HG03108 (cell line): Measurements from ENCODE around the gene CAST.
"Not testable (repeated sequence)": the region's sequence is repeated elsewhere in the genome, so short reads cannot be mapped to it uniquely, and the experiment has no call there.

Experiments used
- ATAC-seq: cut with Tn5 transposase; IDR thresholded peaks from one replicate; pipeline ENCODE4 v1.9.1; 2021; ENCODE audit warnings: moderate library complexity; ENCODE audit not compliant: unreplicated experiment

CAST gene

GRCh38 chr5:96775689-96776088 is 113.5 kb downstream of the CAST start:
- ATAC-seq: no peak

GRCh38 chr5:96776621-96777020 is 114.4 kb downstream of the CAST start:
- ATAC-seq: no peak

GRCh38 chr5:96778409-96778808 is 116.2 kb downstream of the CAST start:
- no peak for ATAC-seq

GRCh38 chr5:96780626-96781025 is 118.5 kb downstream of the CAST start:
- ATAC-seq: no peak

- ATAC-seq: no peak
Measured at GRCh38 chr5:96781031-96781971, 119.1 kb downstream of the CAST start.

- ATAC-seq: no peak
Measured at GRCh38 chr5:96783326-96783725, 121.2 kb downstream of the CAST start.

GRCh38 chr5:96785326-96786109 is 123.3 kb downstream of the CAST start:
- ATAC-seq: no peak

GRCh38 chr5:96788112-96788749 is 126.1 kb downstream of the CAST start:
- ATAC-seq: no peak

- ATAC-seq: no peak
Measured at GRCh38 chr5:96789794-96790330, 127.7 kb downstream of the CAST start.

- no peak for ATAC-seq
Measured at GRCh38 chr5:96790961-96791504, 128.9 kb downstream of the CAST start.

- ATAC-seq: no peak
Measured at GRCh38 chr5:96794757-96795156, 132.6 kb downstream of the CAST start.

GRCh38 chr5:96795626-96796025 is 133.4 kb downstream of the CAST start:
- ATAC-seq: no peak

- ATAC-seq: no peak
Measured at GRCh38 chr5:96796434-96796833, 134.3 kb downstream of the CAST start.

GRCh38 chr5:96801718-96802117 is 139.5 kb downstream of the CAST start:
- ATAC-seq: not testable (repeated sequence)

- ATAC-seq: peak; percentile 21
Measured at GRCh38 chr5:96807075-96807654, 145.0 kb downstream of the CAST start.

GRCh38 chr5:96808541-96808828 is 146.3 kb downstream of the CAST start:
- no peak for ATAC-seq

GRCh38 chr5:96808868-96809558 is 146.8 kb downstream of the CAST start:
- ATAC-seq: no peak

GRCh38 chr5:96809921-96810320 is 147.7 kb downstream of the CAST start:
- no peak for ATAC-seq

- ATAC-seq: no peak
Measured at GRCh38 chr5:96812851-96813250, 150.7 kb downstream of the CAST start.

GRCh38 chr5:96814041-96814440 is 151.9 kb downstream of the CAST start:
- no peak for ATAC-seq
